Naive thymus-derived CD8-positive, alpha-beta T cell (primary cell): Measurements from ENCODE around the gene ROCK2. TPM values are rescaled to one million over a fixed set of nuclear protein-coding genes. Genes with fewer than 3 reads are reported as not detected.
"Not testable (repeated sequence)": the region's sequence is repeated elsewhere in the genome, so short reads cannot be mapped to it uniquely, and the experiment has no call there.

ENCODE experiments used
- ATAC-seq, 2 donors: fragments of 150-1000 bp; cut with Tn5 transposase in 1 of 2; sonication (Bioruptor Pico), chemical (Tn5 transposase) in 1 of 2; 1 replicate in 1 of 2; 2 replicates in 1 of 2; pipeline ENCODE4 v1.10.0; 2021; ENCODE audit warnings: mild to moderate bottlenecking in 2 of 2, moderate library complexity in 2 of 2
- POLR2A ChIA-PET: fragments of 350-600 bp; sonication (Branson Sonifier 250); formaldehyde crosslinking; loops from one replicate; lab custom pipeline; 2021; ENCODE audit warnings: antibody characterized with exemption; lab: Charles Lee
- DNase-seq, 10 donors: peaks; one replicate each; pipeline versions ENCODE4 v3.0.0 to v3.0.0-alpha.2; 2020 to 2022
- H3K27ac Mint-ChIP-seq, 10 donors: one replicate each; pipeline ENCODE4 v1.8.0; 2020 to 2022; ENCODE audit warnings: mild to moderate bottlenecking in 10 of 10, mixed read lengths in 10 of 10, moderate library complexity in 4 of 10, inconsistent platforms in 1 of 10
- H3K27me3 Mint-ChIP-seq, 5 donors: one replicate each; pipeline ENCODE4 v1.8.0; 2021 to 2022; ENCODE audit warnings: mixed read lengths in 5 of 5
- H3K36me3 Mint-ChIP-seq, 3 donors: one replicate each; pipeline ENCODE4 v1.8.0; 2020 to 2022; ENCODE audit warnings: mixed read lengths in 3 of 3, mild to moderate bottlenecking in 2 of 3, inconsistent platforms in 1 of 3
- H3K4me1 Mint-ChIP-seq, 4 donors: one replicate each; pipeline ENCODE4 v1.8.0; 2021 to 2022; ENCODE audit warnings: mixed read lengths in 4 of 4
- H3K4me3 Mint-ChIP-seq, 10 donors: one replicate each; pipeline ENCODE4 v1.8.0; 2020 to 2022; ENCODE audit warnings: mild to moderate bottlenecking in 10 of 10, mixed read lengths in 10 of 10, moderate library complexity in 6 of 10, inconsistent platforms in 1 of 10
- H3K9me3 Mint-ChIP-seq, 9 donors: one replicate each; pipeline ENCODE4 v1.8.0; 2020 to 2022; ENCODE audit warnings: mixed read lengths in 9 of 9, mild to moderate bottlenecking in 3 of 9, inconsistent platforms in 1 of 9, moderate library complexity in 1 of 9
- polyA plus RNA-seq, 3 donors: library from polyadenylated mRNA; unstranded; fragments of 300-500 nt; fragmentation: Illumina TruSeq; gene quantifications; one replicate each; pipeline ENCODE4 v1.2.3, GENCODE V29; 2021
- total RNA-seq, 8 experiments: library from RNA in 2 of 8; stranded (reverse) in 2 of 8; gene quantifications; one replicate each; pipeline ENCODE4 v1.2.3 and lab custom pipeline; 2021 to 2026

ROCK2 gene
- total and polyA plus RNA-seq, 5 experiments from 2014 or later, result 6.1 to 23.9 (median 7.6) TPM

- peak overlapping the region in 2 of 10 donors; percentile 4 to 54 for H3K27ac Mint-ChIP-seq
- no peak for DNase-seq
- no peak for ATAC-seq
- no peaks in the 10 kb centered on the region for H3K27me3 Mint-ChIP-seq
- H3K36me3 Mint-ChIP-seq, result peaks cover 0 to 11% (median 4%) of the 10 kb centered on the region in 3 donors
- POLR2A ChIA-PET, result interaction anchor here (0.7 kb wide), 1 partner anchor 1119 kb away, joined by 4 read pairs; no protein-coding TSS in a partner anchor
- H3K4me3 Mint-ChIP-seq, result no peak overlapping the region
- H3K4me1 Mint-ChIP-seq, result peaks cover 0 to 3% (median 2%) of the 10 kb centered on the region in 4 donors
- no peaks in the 10 kb centered on the region for H3K9me3 Mint-ChIP-seq
Measured at GRCh38 chr2:11169333-11169732, 175.1 kb downstream of the ROCK2 start.

DNA sequence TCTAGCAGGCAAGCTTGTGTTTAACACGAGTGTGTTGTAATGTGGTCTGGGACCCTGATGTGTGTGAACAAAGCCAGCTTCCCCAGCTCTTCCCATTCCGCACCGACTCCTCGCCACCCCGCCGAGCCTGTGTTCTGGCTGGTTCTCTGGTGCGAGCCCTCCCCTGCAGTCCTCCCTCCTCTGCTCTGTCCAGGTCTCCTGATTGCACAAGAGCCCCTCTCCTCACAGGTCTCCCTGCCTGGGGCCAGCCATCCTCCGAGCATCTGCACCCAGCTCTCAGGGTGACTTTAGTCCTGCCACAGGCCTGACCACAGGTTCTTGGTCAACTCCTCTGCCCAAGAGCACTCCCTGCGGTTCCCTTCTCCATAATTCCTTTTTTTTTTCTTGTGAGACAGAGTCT, 175.9 kb downstream of the ROCK2 start:
- ATAC-seq (no peak), DNase-seq (no peak)
- POLR2A ChIA-PET, result interaction anchor here (0.7 kb wide), 1 partner anchor 1120 kb away, joined by 4 read pairs; no protein-coding TSS in a partner anchor
- H3K4me1 Mint-ChIP-seq, result peaks cover 0 to 3% (median 0%) of the 10 kb centered on the region in 4 donors
- H3K27ac Mint-ChIP-seq, result no peak overlapping the region
- peaks cover 0 to 13% (median 9%) of the 10 kb centered on the region in 3 donors for H3K36me3 Mint-ChIP-seq
- no peaks in the 10 kb centered on the region for H3K27me3 Mint-ChIP-seq
- no peaks in the 10 kb centered on the region for H3K9me3 Mint-ChIP-seq
- no peak overlapping the region for H3K4me3 Mint-ChIP-seq

DNA sequence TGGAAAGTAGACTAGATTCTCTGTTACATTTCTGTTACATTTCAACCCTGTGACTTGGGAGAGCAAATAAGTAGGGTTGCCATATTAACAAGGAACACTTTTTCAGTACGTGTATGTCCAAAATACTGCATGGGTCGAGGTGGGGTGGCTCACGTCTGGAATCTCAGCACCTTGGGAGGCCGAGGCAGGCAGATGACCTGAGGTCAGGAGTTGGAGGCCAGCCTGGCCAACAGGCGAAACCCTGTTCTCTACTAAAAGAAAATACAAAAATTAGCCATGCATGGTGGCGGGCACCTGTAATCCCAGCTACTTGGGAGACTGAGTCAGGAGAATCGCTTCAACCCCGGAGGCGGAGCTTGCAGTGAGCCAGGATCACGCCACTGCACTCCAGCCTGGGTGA, 178.0 kb downstream of the ROCK2 start:
- H3K4me1 Mint-ChIP-seq, result peaks cover 0 to 5% (median 1%) of the 10 kb centered on the region in 4 donors
- peaks cover 0 to 13% (median 13%) of the 10 kb centered on the region in 3 donors for H3K36me3 Mint-ChIP-seq
- ATAC-seq (no peak), DNase-seq (no peak)
- H3K27ac Mint-ChIP-seq, result no peak overlapping the region
- H3K27me3 Mint-ChIP-seq, result no peaks in the 10 kb centered on the region
- H3K9me3 Mint-ChIP-seq, result no peaks in the 10 kb centered on the region
- no peak overlapping the region for H3K4me3 Mint-ChIP-seq
- POLR2A ChIA-PET, result no interaction called here

GRCh38 chr2:11165046-11165445, 179.4 kb downstream of the ROCK2 start:
- H3K27me3 Mint-ChIP-seq, H3K27ac Mint-ChIP-seq, H3K9me3 Mint-ChIP-seq, POLR2A ChIA-PET, DNase-seq, ATAC-seq, H3K4me3 Mint-ChIP-seq: not testable (repeated sequence)
- peaks cover 5 to 19% (median 11%) of the 10 kb centered on the region in 4 donors for H3K4me1 Mint-ChIP-seq
- H3K36me3 Mint-ChIP-seq, result peaks cover 0 to 15% (median 11%) of the 10 kb centered on the region in 3 donors

- POLR2A ChIA-PET, result no interaction called here
- H3K4me3 Mint-ChIP-seq, result peak overlapping the region in 1 of 10 donors; percentile 11
Measured at GRCh38 chr2:11163439-11164317, 180.8 kb downstream of the ROCK2 start.

GRCh38 chr2:11161747-11162146, 182.7 kb downstream of the ROCK2 start:
- DNase-seq (no peak), ATAC-seq (no peak)
- H3K27ac Mint-ChIP-seq, result peak overlapping the region in 4 of 10 donors; percentile 25 to 86 (median 64)
- H3K9me3 Mint-ChIP-seq, result no peaks in the 10 kb centered on the region
- POLR2A ChIA-PET, result interaction anchor here (1.3 kb wide), 1 partner anchor 33 kb away, joined by 3 read pairs; no protein-coding TSS in a partner anchor
- peaks cover 0 to 11% (median 2%) of the 10 kb centered on the region in 3 donors for H3K36me3 Mint-ChIP-seq
- H3K4me1 Mint-ChIP-seq, result peaks cover 4 to 30% (median 23%) of the 10 kb centered on the region in 4 donors
- no peak overlapping the region for H3K4me3 Mint-ChIP-seq
- H3K27me3 Mint-ChIP-seq, result no peaks in the 10 kb centered on the region

More at GRCh38 chr2:11163439-11164317, 180.8 kb downstream of the ROCK2 start:
- Mint-ChIP-seq H3K27ac (no peak overlapping the region), H3K4me1 (peaks cover 2 to 22% (median 14%) of the 10 kb centered on the region in 4 donors), H3K9me3 (no peaks in the 10 kb centered on the region), H3K27me3 (no peaks in the 10 kb centered on the region), H3K36me3 (peaks cover 0 to 13% (median 2%) of the 10 kb centered on the region in 3 donors)
- DNase-seq (no peak), ATAC-seq (no peak)

DNA sequence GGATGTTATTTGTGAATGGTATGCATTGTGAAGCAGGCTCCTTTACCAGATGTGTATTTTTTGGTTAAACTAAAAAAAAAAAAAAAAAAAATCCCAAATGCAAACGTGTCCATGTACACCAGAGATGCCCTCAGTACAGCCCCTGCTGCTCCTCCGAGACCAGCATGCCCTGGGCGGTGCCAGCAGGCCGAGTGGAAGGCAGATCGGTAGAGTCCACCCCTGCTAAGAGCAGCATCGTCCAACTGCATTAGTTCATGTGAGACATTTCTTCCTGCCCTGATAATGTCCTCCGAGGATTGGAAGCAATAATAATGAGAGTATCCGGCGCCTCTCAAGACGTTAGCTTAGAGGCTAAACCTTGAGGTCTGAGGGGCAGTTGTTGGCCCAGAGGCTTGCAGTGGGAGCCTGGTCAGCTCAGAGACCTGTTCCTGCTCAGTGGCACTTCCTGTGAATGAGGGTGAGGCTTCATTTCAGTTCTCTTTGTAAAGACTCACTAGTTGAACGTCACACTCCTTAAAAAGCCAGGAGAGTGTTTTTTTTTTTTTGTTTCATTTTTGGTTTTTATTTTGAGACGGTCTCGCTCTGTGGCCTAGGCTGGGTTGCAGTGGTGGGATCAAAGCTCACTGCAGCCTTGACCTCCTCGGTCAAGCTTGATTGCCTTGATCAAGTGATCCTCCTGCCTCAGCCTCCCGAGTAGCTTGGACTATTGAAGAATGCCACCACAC, 183.5 kb downstream of the ROCK2 start:
- H3K4me3 Mint-ChIP-seq, result peak overlapping the region in 6 of 10 donors; percentile 3 to 52 (median 24)
- DNase-seq (peak in 1 of 10 donors; percentile 4), ATAC-seq (peak in 1 of 2 donors; percentile 61)
- peaks cover 0 to 11% (median 2%) of the 10 kb centered on the region in 3 donors for H3K36me3 Mint-ChIP-seq
- H3K27ac Mint-ChIP-seq, result peak overlapping the region; percentile 25 to 86 (median 73)
- H3K9me3 Mint-ChIP-seq, result no peaks in the 10 kb centered on the region
- no peaks in the 10 kb centered on the region for H3K27me3 Mint-ChIP-seq
- POLR2A ChIA-PET, result interaction anchor here (0.7 kb wide), 1 partner anchor 340 kb away, joined by 3 read pairs; no protein-coding TSS in a partner anchor
- peaks cover 7 to 34% (median 32%) of the 10 kb centered on the region in 4 donors for H3K4me1 Mint-ChIP-seq

DNA sequence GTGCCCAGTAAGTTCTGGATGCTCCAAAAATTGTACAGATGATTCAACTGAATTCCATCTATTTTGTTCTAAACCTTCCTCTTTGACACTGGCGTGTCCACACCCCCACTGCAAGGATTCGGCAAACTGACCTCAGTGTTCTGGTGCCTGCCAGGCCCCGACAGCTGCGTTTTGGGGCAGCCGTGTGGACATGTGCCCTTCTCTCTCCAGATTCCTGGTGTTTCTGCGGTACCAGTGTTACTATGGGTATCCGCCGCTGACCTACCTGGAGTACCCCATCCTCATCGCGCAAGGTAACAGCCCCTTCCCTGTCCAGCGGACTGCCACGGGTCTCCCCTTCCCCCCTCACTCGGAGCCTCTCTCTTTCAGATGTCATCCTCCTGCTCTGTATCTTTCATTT, 184.2 kb downstream of the ROCK2 start:
- Mint-ChIP-seq H3K4me1 (peaks cover 8 to 36% (median 34%) of the 10 kb centered on the region in 4 donors), H3K27me3 (no peaks in the 10 kb centered on the region), H3K36me3 (peaks cover 0 to 11% (median 2%) of the 10 kb centered on the region in 3 donors), H3K9me3 (no peaks in the 10 kb centered on the region), H3K27ac (peak overlapping the region in 6 of 10 donors; percentile 25 to 86 (median 72)), H3K4me3 (no peak overlapping the region)
- POLR2A ChIA-PET, result no interaction called here
- ATAC-seq, result no peak
- DNase-seq, result no peak

- no peaks in the 10 kb centered on the region for H3K27me3 Mint-ChIP-seq
- no peak for DNase-seq
- peaks cover 8 to 36% (median 34%) of the 10 kb centered on the region in 4 donors for H3K4me1 Mint-ChIP-seq
- H3K36me3 Mint-ChIP-seq, result peaks cover 0 to 11% (median 2%) of the 10 kb centered on the region in 3 donors
- no peak overlapping the region for H3K4me3 Mint-ChIP-seq
- no peak for ATAC-seq
- POLR2A ChIA-PET, result no interaction called here
- no peaks in the 10 kb centered on the region for H3K9me3 Mint-ChIP-seq
- peak overlapping the region in 4 of 10 donors; percentile 33 to 81 (median 48) for H3K27ac Mint-ChIP-seq
Measured at GRCh38 chr2:11159574-11160170, 184.8 kb downstream of the ROCK2 start.

DNA sequence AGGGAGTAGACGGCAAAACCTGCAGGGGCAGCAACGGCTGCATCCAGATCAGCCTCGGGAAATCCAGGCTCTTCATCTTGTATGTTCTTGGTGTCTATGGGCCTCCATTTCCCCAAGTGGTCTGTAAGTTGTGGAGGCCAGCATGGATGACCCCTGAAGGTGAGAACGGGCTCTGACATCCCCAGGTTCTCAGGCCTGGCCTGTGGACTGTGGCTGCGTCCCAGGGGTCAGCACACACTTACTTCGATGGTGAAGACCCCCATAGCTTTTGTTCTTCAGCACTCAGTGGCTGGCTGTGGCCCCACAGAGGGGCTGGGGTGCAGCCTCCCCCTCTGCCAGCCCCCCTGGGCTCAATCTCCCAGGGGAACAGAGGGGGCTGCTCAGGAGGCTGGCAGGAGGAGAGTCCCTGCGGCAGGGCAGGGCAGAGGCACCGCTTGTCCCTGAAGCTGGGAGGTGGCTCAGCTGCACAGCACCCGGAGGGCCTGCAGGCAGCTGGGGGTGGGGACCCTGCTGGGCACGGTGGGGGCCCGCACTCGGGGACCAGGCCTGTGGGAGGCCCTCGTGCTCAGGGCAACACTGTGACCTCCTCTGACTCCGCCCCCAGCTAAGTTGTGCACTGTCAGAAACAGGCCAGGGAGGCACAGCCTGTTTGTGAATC, 185.4 kb downstream of the ROCK2 start:
- peaks cover 8 to 42% (median 36%) of the 10 kb centered on the region in 4 donors for H3K4me1 Mint-ChIP-seq
- H3K36me3 Mint-ChIP-seq, result peaks cover 0 to 11% (median 2%) of the 10 kb centered on the region in 3 donors
- no peak overlapping the region for H3K4me3 Mint-ChIP-seq
- H3K27ac Mint-ChIP-seq, result no peak overlapping the region
- H3K27me3 Mint-ChIP-seq, result no peaks in the 10 kb centered on the region
- no peak for ATAC-seq
- H3K9me3 Mint-ChIP-seq, result no peaks in the 10 kb centered on the region
- DNase-seq, result no peak
- POLR2A ChIA-PET, result no interaction called here

- DNase-seq (no peak), ATAC-seq (no peak)
- peak overlapping the region in 1 of 10 donors; percentile 87 for H3K27ac Mint-ChIP-seq
- no peaks in the 10 kb centered on the region for H3K27me3 Mint-ChIP-seq
- H3K36me3 Mint-ChIP-seq, result peaks cover 0 to 2% (median 0%) of the 10 kb centered on the region in 3 donors
- peak overlapping the region in 5 of 10 donors; percentile 4 to 30 (median 10) for H3K4me3 Mint-ChIP-seq
- POLR2A ChIA-PET, result no interaction called here
- H3K4me1 Mint-ChIP-seq, result peaks cover 8 to 42% (median 36%) of the 10 kb centered on the region in 4 donors
- H3K9me3 Mint-ChIP-seq, result no peaks in the 10 kb centered on the region
Measured at GRCh38 chr2:11157731-11158130, 186.7 kb downstream of the ROCK2 start.
